Measurements from ENCODE around the gene TM4SF4.

Gene TM4SF4

GRCh38 chr3:149473357-149474249 lies 894 bp upstream of the TM4SF4 start:
- no peaks in the 10 kb centered on the region for H3K36me3 ChIP-seq (ENCODE audit: control insufficient read depth, low read depth, low read length)
- H3K4me1 ChIP-seq (ENCODE audit: control insufficient read depth, low read depth, low read length) = peaks cover 20% of the 10 kb centered on the region
- no peaks in the 10 kb centered on the region for H3K27me3 ChIP-seq (ENCODE audit: control insufficient read depth, insufficient read depth, low read length)
- H3K27ac ChIP-seq (ENCODE audit: low read length) = no peak overlapping the region
- H3K4me3 ChIP-seq (ENCODE audit: low read length) = no peak overlapping the region
- no peak overlapping the region for H3K9ac ChIP-seq (ENCODE audit: low read length)
- no peaks in the 10 kb centered on the region for H3K9me3 ChIP-seq (ENCODE audit: control insufficient read depth, low read depth, low read length)

DNA sequence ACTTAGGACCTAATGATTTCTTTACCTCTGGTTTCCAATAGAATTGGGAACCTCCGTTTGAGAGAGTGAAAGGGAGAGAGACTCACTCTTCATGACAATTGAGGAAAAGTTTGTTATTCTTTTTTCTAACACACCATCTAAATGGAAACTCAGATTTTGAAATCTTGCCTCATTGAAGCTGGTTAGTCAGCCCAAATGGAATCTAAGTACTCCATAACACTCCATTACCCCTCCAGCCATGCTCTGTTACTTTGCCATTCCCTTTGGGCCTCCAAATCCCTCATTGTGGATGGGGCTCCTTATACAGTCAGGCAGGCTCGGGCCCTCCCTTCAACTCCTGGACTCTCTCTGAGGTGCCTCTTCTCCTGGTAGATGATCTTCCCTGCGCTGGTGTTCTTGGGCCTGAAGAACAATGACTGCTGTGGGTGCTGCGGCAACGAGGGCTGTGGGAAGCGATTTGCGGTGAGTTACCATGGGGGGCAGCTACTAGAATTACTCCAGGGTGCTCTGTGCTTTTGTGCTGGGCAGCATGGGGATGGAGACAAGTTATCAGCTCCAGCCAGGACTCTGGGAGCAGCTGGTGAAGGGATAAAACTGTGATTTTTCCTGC lies 1.1 kb downstream of the TM4SF4 start:
- Histone ChIP-seq H3K4me3 (ENCODE audit: low read length) (no peak overlapping the region), H3K4me1 (ENCODE audit: control insufficient read depth, low read depth, low read length) (peaks cover 13% of the 10 kb centered on the region), H3K9me3 (ENCODE audit: control insufficient read depth, low read depth, low read length) (no peaks in the 10 kb centered on the region), H3K27ac (ENCODE audit: low read length) (no peak overlapping the region), H3K9ac (ENCODE audit: low read length) (no peak overlapping the region), H3K36me3 (ENCODE audit: control insufficient read depth, low read depth, low read length) (no peaks in the 10 kb centered on the region), H3K27me3 (ENCODE audit: control insufficient read depth, insufficient read depth, low read length) (no peaks in the 10 kb centered on the region)

GRCh38 chr3:149476225-149476624 lies 1.7 kb downstream of the TM4SF4 start:
- peaks cover 13% of the 10 kb centered on the region for H3K4me1 ChIP-seq (ENCODE audit: control insufficient read depth, low read depth, low read length)
- no peaks in the 10 kb centered on the region for H3K27me3 ChIP-seq (ENCODE audit: control insufficient read depth, insufficient read depth, low read length)
- no peak overlapping the region for H3K9ac ChIP-seq (ENCODE audit: low read length)
- no peak overlapping the region for H3K4me3 ChIP-seq (ENCODE audit: low read length)
- no peaks in the 10 kb centered on the region for H3K36me3 ChIP-seq (ENCODE audit: control insufficient read depth, low read depth, low read length)
- H3K27ac ChIP-seq (ENCODE audit: low read length) = no peak overlapping the region
- H3K9me3 ChIP-seq (ENCODE audit: control insufficient read depth, low read depth, low read length) = no peaks in the 10 kb centered on the region

DNA sequence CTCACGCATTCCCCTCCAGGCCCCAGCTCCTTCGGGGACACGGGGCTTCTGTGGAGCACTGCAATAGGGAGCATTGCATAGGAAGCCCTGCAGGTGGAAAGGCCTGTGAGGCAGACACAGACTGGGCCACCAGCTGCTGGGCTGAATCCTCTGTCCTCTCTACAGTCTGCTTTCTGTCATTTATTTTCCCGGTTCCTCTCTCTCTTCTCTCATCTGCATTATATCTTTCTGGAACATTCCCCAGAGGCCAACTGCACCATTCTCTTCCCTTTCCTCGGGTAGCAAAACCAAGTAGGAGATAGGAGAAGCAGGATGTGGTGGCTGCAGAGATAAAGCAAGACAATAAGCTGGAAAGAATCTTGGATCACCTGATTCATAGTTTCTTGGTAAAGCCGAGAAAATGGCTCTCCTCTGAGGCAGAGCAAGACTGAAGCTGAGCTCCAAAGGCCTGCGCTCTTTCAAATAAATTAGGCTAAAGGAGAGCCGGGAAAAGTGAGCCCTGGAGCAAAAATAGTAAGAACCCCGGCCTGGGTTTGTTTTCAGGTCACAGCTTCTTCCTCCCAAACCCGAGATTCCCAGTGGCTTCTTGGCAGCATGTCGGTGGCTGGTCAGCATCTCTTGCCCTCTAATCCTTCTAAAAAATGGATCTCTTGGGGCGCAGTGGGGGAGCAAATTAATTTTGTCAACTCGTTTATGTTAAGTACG lies 5.3 kb downstream of the TM4SF4 start:
- Histone ChIP-seq H3K36me3 (ENCODE audit: control insufficient read depth, low read depth, low read length) (no peaks in the 10 kb centered on the region), H3K9me3 (ENCODE audit: control insufficient read depth, low read depth, low read length) (no peaks in the 10 kb centered on the region), H3K9ac (ENCODE audit: low read length) (no peak overlapping the region), H3K4me1 (ENCODE audit: control insufficient read depth, low read depth, low read length) (no peaks in the 10 kb centered on the region), H3K27ac (ENCODE audit: low read length) (no peak overlapping the region), H3K4me3 (ENCODE audit: low read length) (no peak overlapping the region), H3K27me3 (ENCODE audit: control insufficient read depth, insufficient read depth, low read length) (no peaks in the 10 kb centered on the region)

DNA sequence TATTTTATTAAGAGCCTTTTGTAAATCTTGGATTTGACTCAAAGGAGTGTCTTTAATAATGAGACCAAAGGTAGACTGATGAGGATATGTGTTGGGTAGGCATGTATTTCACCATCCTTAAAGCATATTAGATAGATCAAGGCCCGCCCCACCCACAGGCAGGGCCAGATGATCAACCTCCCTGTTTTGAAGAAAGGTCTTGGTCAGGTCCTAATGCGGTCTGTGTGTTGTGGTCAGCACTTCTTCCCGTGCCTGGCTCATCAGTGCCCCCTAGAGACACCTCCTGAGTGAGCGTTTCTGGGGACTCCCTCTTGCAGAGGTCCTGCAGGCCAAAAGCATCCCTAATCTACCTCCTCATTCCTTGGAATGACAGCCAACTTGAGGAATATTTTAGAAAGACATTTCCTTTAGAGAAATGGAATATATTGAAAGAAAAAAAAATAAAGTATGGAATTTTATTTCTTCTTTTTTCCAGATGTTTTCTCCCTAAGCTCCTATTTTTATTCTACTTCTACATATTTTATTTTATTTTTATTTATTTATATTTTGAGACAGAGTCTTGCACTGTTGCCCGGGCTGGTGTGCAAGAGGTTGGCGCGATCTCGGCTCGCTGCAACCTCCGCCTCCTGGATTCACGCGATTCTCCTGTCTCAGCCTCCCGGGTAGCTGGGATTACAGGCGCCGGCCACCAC lies 6.0 kb downstream of the TM4SF4 start:
- H3K9ac ChIP-seq (ENCODE audit: low read length) = no peak overlapping the region
- H3K4me1 ChIP-seq (ENCODE audit: control insufficient read depth, low read depth, low read length) = no peaks in the 10 kb centered on the region
- no peak overlapping the region for H3K4me3 ChIP-seq (ENCODE audit: low read length)
- H3K9me3 ChIP-seq (ENCODE audit: control insufficient read depth, low read depth, low read length) = no peaks in the 10 kb centered on the region
- no peaks in the 10 kb centered on the region for H3K27me3 ChIP-seq (ENCODE audit: control insufficient read depth, insufficient read depth, low read length)
- no peak overlapping the region for H3K27ac ChIP-seq (ENCODE audit: low read length)
- H3K36me3 ChIP-seq (ENCODE audit: control insufficient read depth, low read depth, low read length) = no peaks in the 10 kb centered on the region

- Histone ChIP-seq H3K9me3 (ENCODE audit: control insufficient read depth, low read depth, low read length) (no peaks in the 10 kb centered on the region), H3K27me3 (ENCODE audit: control insufficient read depth, insufficient read depth, low read length) (no peaks in the 10 kb centered on the region), H3K36me3 (ENCODE audit: control insufficient read depth, low read depth, low read length) (no peaks in the 10 kb centered on the region), H3K4me1 (ENCODE audit: control insufficient read depth, low read depth, low read length) (no peaks in the 10 kb centered on the region), H3K27ac (ENCODE audit: low read length) (no peak overlapping the region), H3K4me3 (ENCODE audit: low read length) (no peak overlapping the region), H3K9ac (ENCODE audit: low read length) (no peak overlapping the region)
These were observed 6.6 kb downstream of the TM4SF4 start for GRCh38 chr3:149481056-149481455.

- Histone ChIP-seq H3K27ac (ENCODE audit: low read length) (no peak overlapping the region), H3K9me3 (ENCODE audit: control insufficient read depth, low read depth, low read length) (no peaks in the 10 kb centered on the region), H3K36me3 (ENCODE audit: control insufficient read depth, low read depth, low read length) (no peaks in the 10 kb centered on the region), H3K9ac (ENCODE audit: low read length) (no peak overlapping the region), H3K4me1 (ENCODE audit: control insufficient read depth, low read depth, low read length) (no peaks in the 10 kb centered on the region), H3K4me3 (ENCODE audit: low read length) (no peak overlapping the region), H3K27me3 (ENCODE audit: control insufficient read depth, insufficient read depth, low read length) (no peaks in the 10 kb centered on the region)
These were observed 7.0 kb downstream of the TM4SF4 start for GRCh38 chr3:149481491-149481890.

GRCh38 chr3:149486726-149487125 lies 12.2 kb downstream of the TM4SF4 start:
- no peak overlapping the region for H3K9ac ChIP-seq (ENCODE audit: low read length)
- H3K9me3 ChIP-seq (ENCODE audit: control insufficient read depth, low read depth, low read length) = no peaks in the 10 kb centered on the region
- H3K36me3 ChIP-seq (ENCODE audit: control insufficient read depth, low read depth, low read length) = no peaks in the 10 kb centered on the region
- no peak overlapping the region for H3K4me3 ChIP-seq (ENCODE audit: low read length)
- no peak overlapping the region for H3K27ac ChIP-seq (ENCODE audit: low read length)
- no peaks in the 10 kb centered on the region for H3K4me1 ChIP-seq (ENCODE audit: control insufficient read depth, low read depth, low read length)
- no peaks in the 10 kb centered on the region for H3K27me3 ChIP-seq (ENCODE audit: control insufficient read depth, insufficient read depth, low read length)

GRCh38 chr3:149487598-149488197 lies 13.2 kb downstream of the TM4SF4 start:
- Histone ChIP-seq H3K27ac (ENCODE audit: low read length) (no peak overlapping the region), H3K27me3 (ENCODE audit: control insufficient read depth, insufficient read depth, low read length) (no peaks in the 10 kb centered on the region)

GRCh38 chr3:149489060-149489690 lies 14.7 kb downstream of the TM4SF4 start:
- Histone ChIP-seq H3K9me3 (ENCODE audit: control insufficient read depth, low read depth, low read length) (no peaks in the 10 kb centered on the region), H3K4me3 (ENCODE audit: low read length) (no peak overlapping the region), H3K27me3 (ENCODE audit: control insufficient read depth, insufficient read depth, low read length) (no peaks in the 10 kb centered on the region), H3K4me1 (ENCODE audit: control insufficient read depth, low read depth, low read length) (peaks cover 3% of the 10 kb centered on the region), H3K27ac (ENCODE audit: low read length) (no peak overlapping the region), H3K9ac (ENCODE audit: low read length) (no peak overlapping the region), H3K36me3 (ENCODE audit: control insufficient read depth, low read depth, low read length) (no peaks in the 10 kb centered on the region)

More at GRCh38 chr3:149487598-149488197, 13.2 kb downstream of the TM4SF4 start:
- Histone ChIP-seq H3K4me1 (ENCODE audit: control insufficient read depth, low read depth, low read length) (no peaks in the 10 kb centered on the region), H3K9ac (ENCODE audit: low read length) (no peak overlapping the region), H3K9me3 (ENCODE audit: control insufficient read depth, low read depth, low read length) (no peaks in the 10 kb centered on the region), H3K36me3 (ENCODE audit: control insufficient read depth, low read depth, low read length) (no peaks in the 10 kb centered on the region), H3K4me3 (ENCODE audit: low read length) (no peak overlapping the region)
